HUES48 (cell line): Measurements from ENCODE around the gene GHR.

ENCODE experiments used
- H3K27ac ChIP-seq: one replicate; pipeline ENCODE4 v1.7.0; 2013; ENCODE audit warnings: low read depth, low read length, inconsistent platforms
- H3K27me3 ChIP-seq: 2 replicates; pipeline ENCODE4 v1.6.1; 2013; ENCODE audit warnings: mild to moderate bottlenecking, low read length; ENCODE audit not compliant: control insufficient read depth, insufficient read depth
- H3K36me3 ChIP-seq: 2 replicates; pipeline ENCODE4 v1.6.1; 2013; ENCODE audit warnings: low read length; ENCODE audit not compliant: control insufficient read depth, insufficient read depth
- H3K4me1 ChIP-seq: 2 replicates; pipeline ENCODE4 v1.6.1; 2013; ENCODE audit warnings: mild to moderate bottlenecking, low read length; ENCODE audit not compliant: control insufficient read depth, insufficient read depth
- H3K4me3 ChIP-seq: 2 replicates; pipeline ENCODE4 v1.5.1; 2013; ENCODE audit warnings: mild to moderate bottlenecking, low read depth, low read length
- H3K9ac ChIP-seq: 2 replicates; pipeline ENCODE4 v1.6.1; 2013; ENCODE audit warnings: mild to moderate bottlenecking, low read depth, low read length, moderate library complexity
- H3K9me3 ChIP-seq: 2 replicates; pipeline ENCODE4 v1.6.1; 2013; ENCODE audit warnings: low read length; ENCODE audit not compliant: control insufficient read depth, insufficient read depth

Gene GHR

DNA sequence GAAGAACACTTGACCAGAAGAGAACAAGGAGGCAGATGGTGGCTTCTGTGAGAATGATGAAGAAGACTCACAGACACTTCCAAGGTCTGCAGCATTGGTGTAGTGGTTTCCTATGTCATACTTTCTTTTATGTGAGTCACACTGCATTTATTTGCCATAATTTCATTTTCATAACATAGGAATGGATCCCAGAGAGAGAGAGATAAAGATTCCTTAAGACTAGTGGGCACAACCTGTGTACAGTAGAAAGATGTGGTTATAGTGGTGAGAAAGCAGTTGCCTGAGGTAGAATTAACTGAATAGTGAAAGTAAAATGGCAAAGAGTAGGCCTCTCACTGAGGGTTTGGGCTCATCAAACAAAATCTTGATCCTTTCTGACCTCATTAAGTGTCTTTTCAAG is 325.8 kb downstream of the GHR start:
- Histone ChIP-seq H3K27ac (no peak overlapping the region), H3K4me3 (no peak overlapping the region), H3K9me3 (no peaks in the 10 kb centered on the region)

DNA sequence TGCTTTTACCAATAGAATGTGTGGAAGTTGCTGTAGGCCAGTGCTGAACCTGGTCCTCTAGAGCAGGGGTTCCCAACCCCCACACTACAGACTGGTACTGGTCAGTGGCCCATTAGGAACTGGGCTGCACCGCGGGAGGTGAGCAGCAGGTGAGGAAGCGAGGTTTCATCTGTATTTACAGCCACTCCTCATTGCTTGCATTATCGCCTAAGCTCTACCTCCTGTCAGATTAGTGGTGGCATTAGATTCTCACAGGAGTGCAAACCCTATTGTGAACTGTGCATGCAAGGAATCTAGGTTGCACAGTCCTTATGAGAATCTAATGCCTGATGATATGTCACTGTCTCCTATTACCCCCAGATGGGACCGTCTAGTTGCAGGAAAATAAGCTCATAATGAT is 327.3 kb downstream of the GHR start:
- no peak overlapping the region for H3K9ac ChIP-seq
- no peaks in the 10 kb centered on the region for H3K36me3 ChIP-seq
- H3K27ac ChIP-seq, result no peak overlapping the region
- no peak overlapping the region for H3K4me3 ChIP-seq
- no peaks in the 10 kb centered on the region for H3K4me1 ChIP-seq
- H3K27me3 ChIP-seq, result no peaks in the 10 kb centered on the region
- H3K9me3 ChIP-seq, result no peaks in the 10 kb centered on the region

More for the DNA sequence above, 325.8 kb downstream of the GHR start:
- H3K9ac ChIP-seq, result no peak overlapping the region
- no peaks in the 10 kb centered on the region for H3K4me1 ChIP-seq
- H3K36me3 ChIP-seq, result no peaks in the 10 kb centered on the region
- H3K27me3 ChIP-seq, result no peaks in the 10 kb centered on the region

DNA sequence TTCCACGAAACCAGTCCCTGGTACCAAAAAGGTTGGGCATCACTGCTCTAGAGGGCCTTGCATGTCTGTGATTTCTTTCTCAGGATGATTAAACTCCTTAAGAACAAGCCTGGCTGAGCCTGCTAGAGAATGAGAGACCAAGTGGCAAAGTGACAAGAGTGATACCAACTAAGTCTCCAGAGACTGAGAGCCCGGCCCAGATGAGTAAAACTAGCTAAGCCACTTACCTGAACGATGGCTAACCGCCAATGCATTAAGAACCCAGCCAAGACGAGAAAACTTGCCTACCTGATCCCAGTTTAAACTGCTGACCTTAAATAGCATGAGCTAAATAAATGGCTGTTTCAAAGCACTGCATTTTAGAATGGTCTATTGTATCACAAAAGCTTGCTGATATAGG is 327.8 kb downstream of the GHR start:
- H3K4me3 ChIP-seq, result no peak overlapping the region
- no peaks in the 10 kb centered on the region for H3K36me3 ChIP-seq
- H3K4me1 ChIP-seq, result no peaks in the 10 kb centered on the region
- H3K9ac ChIP-seq, result no peak overlapping the region
- no peaks in the 10 kb centered on the region for H3K9me3 ChIP-seq
- H3K27me3 ChIP-seq, result no peaks in the 10 kb centered on the region
- H3K27ac ChIP-seq, result no peak overlapping the region

DNA sequence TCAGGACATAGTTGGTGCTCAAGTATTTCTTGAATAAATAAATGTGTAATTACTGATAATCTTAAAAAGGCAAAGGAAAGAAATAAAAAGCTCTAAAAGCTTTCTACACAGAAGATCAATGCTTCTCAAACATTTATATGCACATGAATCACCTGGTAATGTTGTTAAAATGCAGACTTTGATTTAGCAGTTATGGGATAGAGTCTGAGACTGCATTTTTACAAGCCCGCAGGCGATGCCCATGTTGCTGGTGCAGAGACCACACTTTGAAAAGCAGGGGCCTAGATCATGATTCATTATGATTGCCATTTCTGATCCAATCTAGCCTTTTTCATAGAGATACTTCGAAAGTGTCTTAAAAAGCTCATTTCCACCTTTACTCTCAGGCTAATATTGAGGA is 329.9 kb downstream of the GHR start:
- no peak overlapping the region for H3K9ac ChIP-seq
- no peaks in the 10 kb centered on the region for H3K36me3 ChIP-seq
- H3K9me3 ChIP-seq, result no peaks in the 10 kb centered on the region
- H3K4me3 ChIP-seq, result no peak overlapping the region
- no peak overlapping the region for H3K27ac ChIP-seq
- no peaks in the 10 kb centered on the region for H3K27me3 ChIP-seq
- peaks cover 4% of the 10 kb centered on the region; the same call in 1 of the 2 replicates for H3K4me1 ChIP-seq

DNA sequence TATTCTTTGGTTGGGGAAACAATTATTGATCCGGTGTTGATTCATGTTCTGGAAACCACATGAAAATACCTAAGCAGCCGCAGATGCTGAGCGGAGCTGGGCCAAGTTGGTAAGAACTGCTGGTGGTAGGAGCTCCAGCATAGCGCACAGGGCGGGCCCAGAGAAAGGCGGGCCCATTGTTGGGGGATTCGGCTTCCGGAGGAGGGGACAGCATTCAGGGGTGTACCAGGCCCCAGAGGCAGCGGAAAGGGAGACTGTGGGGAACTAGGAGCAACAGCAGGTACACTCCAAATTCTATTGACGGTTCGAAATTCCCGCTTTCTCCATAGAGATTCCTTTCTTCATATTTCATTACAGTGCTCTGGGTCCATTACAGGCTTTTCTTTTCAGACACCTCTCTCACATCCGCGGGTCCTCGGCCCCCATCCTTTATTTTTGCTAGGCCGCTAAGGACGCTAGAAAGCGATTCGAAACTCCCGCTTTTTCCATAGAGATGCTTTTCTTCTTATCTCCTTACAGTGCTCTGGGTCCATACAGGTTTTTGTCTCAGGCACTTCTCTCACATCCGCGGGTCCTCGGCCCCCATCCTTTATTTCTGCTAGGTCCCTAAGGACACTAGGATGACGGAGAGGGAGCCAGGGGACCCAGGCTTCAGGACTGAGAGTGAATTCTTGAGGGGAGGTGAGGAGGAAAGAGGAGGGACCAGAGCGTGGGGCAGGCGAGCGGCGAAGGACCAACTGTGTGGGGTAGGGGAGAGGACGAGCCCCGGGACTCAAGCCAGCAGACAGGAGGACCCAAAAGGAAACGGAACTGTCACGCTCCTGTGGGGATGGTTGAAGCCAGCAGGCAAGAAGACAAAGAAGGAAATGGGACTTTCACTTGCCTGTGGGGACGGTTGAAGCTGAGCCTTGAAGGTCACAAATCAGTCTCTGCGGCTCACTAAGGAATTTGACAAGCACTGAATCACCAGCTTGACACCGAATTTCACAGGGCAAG is 333.7 kb downstream of the GHR start, which contains the start of gene CCDC152:
Gene CCDC152 (plus strand): TSS at position 213 of the 996 bp plus-strand sequence. CDS start 2,304 bp downstream, outside the sequence.
- no peaks in the 10 kb centered on the region for H3K9me3 ChIP-seq
- no peaks in the 10 kb centered on the region for H3K27me3 ChIP-seq
- no peak within 1 kb of the TSS for H3K27ac ChIP-seq
- H3K9ac ChIP-seq, result no peak within 1 kb of the TSS
- H3K4me3 ChIP-seq, result peak within 1 kb of the TSS; percentile 70
- peaks cover 10% of the 10 kb centered on the region; the same call in 1 of the 2 replicates for H3K4me1 ChIP-seq
- 0 out of 2 replicates have a peak, but pooled peaks cover 5% of the 10 kb centered on the region for H3K36me3 ChIP-seq

DNA sequence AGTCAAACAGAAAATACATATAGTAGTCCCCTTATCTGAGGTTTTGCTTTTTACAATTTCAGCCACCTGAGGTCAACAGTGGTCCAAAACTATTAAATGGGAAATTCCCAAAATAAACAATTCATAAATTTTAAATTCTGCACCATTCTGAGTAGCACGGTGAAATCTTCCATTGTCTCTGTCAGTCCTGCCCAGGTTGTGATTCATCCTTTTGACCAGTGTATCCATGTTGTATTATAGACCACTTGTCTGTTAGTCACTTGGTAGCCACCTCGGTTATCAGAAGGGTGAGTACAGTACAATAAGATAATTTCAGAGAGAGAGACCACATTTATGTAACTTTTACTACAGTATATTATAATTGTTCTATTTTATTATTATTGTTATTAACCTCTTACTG is 336.2 kb downstream of the GHR start:
- H3K9me3 ChIP-seq, result no peaks in the 10 kb centered on the region
- H3K9ac ChIP-seq, result no peak overlapping the region
- H3K4me3 ChIP-seq, result no peak overlapping the region
- H3K27me3 ChIP-seq, result no peaks in the 10 kb centered on the region
- H3K27ac ChIP-seq, result no peak overlapping the region
- H3K4me1 ChIP-seq, result peaks cover 10% of the 10 kb centered on the region; the same call in 1 of the 2 replicates
- H3K36me3 ChIP-seq, result peaks cover 15% of the 10 kb centered on the region

DNA sequence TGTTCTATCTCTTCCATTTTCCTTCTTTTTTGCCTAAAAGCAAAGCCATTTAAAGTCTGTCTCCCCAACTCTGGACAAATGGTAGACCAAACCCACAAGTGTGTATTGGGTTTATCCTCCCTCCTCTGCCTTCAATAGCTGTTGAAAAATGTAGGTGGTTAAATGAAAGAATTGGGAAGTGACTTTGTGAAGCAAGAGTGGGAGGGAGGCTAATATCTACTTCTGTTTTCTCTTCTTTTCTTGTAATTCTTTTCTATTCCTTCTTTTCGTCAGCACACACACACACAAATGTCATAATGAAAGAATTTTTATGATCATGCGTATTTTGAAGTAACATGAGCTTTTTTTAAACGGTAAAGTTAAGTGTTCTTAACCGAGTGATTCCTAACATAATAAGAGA is 337.2 kb downstream of the GHR start:
- H3K9ac ChIP-seq, result no peak overlapping the region
- H3K4me1 ChIP-seq, result peaks cover 10% of the 10 kb centered on the region; the same call in 1 of the 2 replicates
- no peaks in the 10 kb centered on the region for H3K9me3 ChIP-seq
- no peak overlapping the region for H3K27ac ChIP-seq
- peaks cover 15% of the 10 kb centered on the region for H3K36me3 ChIP-seq
- no peak overlapping the region for H3K4me3 ChIP-seq
- no peaks in the 10 kb centered on the region for H3K27me3 ChIP-seq

DNA sequence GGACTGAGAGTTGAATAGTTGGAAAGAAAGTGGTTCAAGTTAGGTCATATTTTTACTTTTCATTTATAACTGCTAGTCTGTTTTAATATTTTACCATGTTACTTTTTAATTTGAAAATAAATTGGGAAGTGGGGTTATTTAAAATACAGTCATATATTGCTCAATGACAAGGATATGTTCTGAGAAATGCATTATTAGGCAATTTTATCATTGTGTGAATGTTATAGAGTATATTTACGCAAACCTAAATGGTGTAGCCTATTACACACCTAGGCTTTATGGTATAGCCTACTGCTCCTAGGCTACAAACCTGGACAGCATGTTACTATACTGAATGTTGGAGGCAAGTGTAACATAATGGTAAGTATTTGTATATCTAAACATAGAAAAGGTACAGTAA is 338.6 kb downstream of the GHR start:
- peaks cover 10% of the 10 kb centered on the region; the same call in 1 of the 2 replicates for H3K4me1 ChIP-seq
- no peaks in the 10 kb centered on the region for H3K27me3 ChIP-seq
- H3K27ac ChIP-seq, result no peak overlapping the region
- H3K9ac ChIP-seq, result no peak overlapping the region
- no peak overlapping the region for H3K4me3 ChIP-seq
- H3K9me3 ChIP-seq, result no peaks in the 10 kb centered on the region
- peaks cover 15% of the 10 kb centered on the region for H3K36me3 ChIP-seq

DNA sequence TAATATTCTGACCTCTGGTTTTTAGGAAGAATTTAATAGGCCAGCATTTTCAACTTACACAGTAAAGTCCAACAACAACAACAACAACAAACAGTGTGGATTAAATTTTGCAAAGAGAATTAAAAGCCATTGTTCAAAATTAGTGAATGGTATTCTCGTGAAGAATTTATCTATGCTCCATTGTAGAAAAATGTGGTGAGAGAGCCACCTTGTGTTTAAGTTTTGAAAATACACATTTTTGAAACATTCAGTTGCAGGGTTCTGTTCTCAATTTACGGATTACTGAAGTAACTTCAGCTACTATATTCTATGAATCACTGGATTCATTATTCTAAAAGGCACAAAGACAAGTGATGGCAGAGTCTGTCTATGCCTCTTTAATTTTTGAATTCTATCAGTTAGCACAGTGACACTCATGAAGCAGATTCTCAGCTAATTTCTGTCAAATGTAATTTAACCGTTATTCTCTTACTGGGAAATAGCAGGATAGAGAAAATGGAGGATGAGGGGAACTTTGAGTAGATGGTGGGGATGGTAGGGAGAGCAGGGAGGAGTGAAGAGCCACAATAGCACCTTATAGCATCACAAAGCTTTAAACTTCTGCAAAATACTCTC is 344.4 kb downstream of the GHR start:
- Histone ChIP-seq H3K9ac (no peak overlapping the region), H3K27ac (no peak overlapping the region), H3K27me3 (no peaks in the 10 kb centered on the region), H3K36me3 (peaks cover 13% of the 10 kb centered on the region), H3K9me3 (no peaks in the 10 kb centered on the region), H3K4me3 (no peak overlapping the region), H3K4me1 (no peaks in the 10 kb centered on the region)

DNA sequence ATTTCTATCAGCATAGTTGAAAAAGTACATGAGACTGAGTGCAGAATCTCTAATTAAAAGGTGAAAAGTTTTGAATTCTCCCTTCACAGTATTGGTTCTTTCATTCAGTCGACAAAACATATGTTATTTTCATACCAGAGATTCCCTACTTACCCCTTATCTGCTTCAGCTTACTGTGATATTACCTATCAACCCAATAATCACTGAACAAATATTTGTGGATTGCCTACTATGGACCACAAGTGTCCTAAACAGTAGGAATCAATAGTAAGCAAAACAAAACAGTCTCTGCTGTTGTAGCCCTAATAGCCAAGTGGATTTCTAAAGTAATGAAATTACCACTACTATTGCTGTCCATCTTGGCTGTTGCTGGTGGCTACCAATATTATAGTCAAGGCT is 344.9 kb downstream of the GHR start:
- Histone ChIP-seq H3K4me3 (no peak overlapping the region), H3K27me3 (no peaks in the 10 kb centered on the region), H3K9ac (no peak overlapping the region), H3K27ac (no peak overlapping the region), H3K4me1 (no peaks in the 10 kb centered on the region), H3K9me3 (no peaks in the 10 kb centered on the region), H3K36me3 (peaks cover 8% of the 10 kb centered on the region; the same call in 1 of the 2 replicates)

DNA sequence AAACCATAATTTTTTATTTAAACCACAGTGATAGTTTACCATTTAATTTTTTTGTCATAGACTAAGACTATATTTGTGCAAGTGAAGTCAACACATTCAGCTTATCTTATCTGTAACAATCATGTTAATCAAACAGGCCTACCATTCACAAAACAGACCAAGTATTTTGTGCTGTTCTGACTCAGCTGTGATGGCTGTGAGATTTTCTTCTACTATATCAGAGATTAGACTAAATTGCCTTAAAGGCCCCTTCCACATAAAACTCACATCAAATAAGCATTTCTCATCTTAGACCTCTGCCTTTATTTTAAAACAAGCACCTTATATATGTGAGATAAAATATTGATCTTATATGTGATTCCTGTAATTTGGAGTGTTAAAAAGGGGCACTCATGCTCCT is 346.8 kb downstream of the GHR start:
- Histone ChIP-seq H3K27me3 (no peaks in the 10 kb centered on the region), H3K4me1 (no peaks in the 10 kb centered on the region), H3K4me3 (no peak overlapping the region), H3K36me3 (peaks cover 6% of the 10 kb centered on the region; the same call in 1 of the 2 replicates), H3K9me3 (no peaks in the 10 kb centered on the region), H3K9ac (no peak overlapping the region), H3K27ac (no peak overlapping the region)
